ENCODE data around the gene FIZ1.
A peak's percentile ranks its signal among the peaks of the same experiment; 100 is the strongest.

Gene FIZ1, protein sequence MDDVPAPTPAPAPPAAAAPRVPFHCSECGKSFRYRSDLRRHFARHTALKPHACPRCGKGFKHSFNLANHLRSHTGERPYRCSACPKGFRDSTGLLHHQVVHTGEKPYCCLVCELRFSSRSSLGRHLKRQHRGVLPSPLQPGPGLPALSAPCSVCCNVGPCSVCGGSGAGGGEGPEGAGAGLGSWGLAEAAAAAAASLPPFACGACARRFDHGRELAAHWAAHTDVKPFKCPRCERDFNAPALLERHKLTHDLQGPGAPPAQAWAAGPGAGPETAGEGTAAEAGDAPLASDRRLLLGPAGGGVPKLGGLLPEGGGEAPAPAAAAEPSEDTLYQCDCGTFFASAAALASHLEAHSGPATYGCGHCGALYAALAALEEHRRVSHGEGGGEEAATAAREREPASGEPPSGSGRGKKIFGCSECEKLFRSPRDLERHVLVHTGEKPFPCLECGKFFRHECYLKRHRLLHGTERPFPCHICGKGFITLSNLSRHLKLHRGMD

DNA sequence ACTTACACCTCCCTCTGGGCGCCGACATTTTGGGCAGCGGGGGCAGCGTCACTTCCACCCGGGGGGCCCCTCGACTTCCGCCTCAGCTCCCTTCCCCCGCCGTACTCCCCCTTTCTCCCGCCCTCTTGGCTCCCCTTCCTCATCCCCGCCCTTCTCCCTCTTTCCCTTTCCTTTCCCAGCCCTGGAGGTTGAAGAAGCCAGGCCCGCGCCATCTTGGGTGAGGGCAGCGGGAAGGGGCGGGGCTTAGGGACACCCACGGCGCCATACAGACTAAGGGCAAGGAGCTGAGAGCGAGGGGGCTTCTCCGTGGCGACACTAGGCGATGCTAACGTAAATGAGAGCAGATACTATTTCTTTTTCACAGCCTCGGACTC lies at the start of gene FIZ1:
Gene FIZ1, minus strand, starts transcription at position 50 of the 374 bp plus-strand sequence. CDS start 1,652 bp downstream, outside the sequence.
- peak; percentile 99 for DNase-seq

DNA sequence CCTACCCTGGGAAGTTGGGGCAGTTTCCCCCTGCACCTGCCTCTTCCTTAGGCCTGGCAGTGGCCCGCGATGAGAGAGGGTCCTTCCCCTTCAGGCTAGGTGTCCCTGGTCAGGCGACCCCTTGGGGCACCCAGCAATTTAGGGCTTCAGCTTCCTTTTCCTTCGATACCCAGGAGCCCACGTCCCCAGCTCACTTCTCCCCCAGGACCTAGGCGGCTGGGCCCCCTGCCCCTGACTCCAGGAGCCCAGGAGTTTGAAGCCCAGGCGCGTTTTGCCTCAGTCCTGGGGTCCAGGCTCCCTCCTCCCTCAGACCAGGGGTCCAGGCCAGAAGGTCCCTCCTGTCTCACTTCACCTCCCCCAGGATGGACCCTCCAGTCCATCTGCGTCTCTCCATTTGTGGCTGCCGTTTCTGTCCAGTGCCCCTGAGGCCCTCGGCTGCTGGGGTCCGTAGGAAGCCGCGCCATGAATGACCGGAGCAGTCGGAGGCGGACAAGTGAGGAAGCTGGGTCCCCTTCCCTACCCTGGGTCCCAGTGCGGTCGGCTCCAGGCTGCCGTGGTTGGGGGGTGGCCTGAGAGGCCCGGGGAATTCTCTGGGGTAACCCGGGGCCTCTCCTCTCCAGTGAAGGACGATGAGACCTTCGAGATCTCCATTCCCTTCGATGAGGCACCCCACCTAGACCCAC lies 49.4 kb upstream of the FIZ1 start:
- DNase-seq = no peak

DNA sequence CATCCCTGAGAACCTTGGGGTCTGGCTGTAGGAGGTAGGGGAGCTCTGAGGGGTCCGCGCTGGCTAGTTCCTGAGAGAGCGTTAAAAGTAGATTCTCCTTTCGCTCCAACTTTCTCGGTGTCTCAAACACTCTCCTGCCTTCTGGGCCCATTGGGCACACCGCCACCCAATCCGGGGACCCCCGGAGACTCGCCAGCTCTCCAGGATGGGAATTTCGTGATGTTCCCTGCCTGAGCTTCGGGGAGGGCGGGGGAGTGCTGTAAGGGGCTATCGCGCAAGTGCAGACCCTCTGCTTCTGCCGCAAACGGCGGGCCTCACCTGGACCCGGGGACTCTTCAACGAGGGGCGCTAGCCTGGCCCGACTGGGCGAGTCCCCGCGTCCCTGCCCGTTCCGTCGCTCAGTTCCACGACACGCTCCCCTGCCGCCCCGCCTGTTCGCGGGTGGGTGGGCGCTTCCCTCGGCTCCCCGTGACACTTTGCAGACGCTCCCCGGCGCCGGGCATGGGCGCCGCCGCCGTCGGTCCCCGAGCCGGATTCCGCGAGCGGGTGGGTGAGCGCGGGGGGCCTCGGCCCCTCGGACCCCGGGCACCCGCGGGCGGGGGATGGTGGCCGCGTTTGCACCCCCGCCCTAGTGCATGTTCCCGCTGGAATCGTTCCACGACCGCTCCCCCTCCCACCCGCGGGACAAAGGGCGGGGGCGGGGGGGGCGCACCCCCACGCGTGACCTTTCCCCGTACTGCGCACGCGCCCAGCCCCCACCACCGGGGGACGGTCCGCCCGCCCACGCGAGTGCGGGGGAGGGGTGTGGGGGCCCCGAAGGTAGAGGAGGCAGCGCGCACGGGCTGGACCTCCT lies 48.6 kb upstream of the FIZ1 start, which contains the start of gene CCDC106:
Gene CCDC106, plus strand, starts transcription at position 481 of the 853 bp plus-strand sequence. CDS start 835 bp downstream, outside the sequence.
- DNase-seq = peak; percentile 32

DNA sequence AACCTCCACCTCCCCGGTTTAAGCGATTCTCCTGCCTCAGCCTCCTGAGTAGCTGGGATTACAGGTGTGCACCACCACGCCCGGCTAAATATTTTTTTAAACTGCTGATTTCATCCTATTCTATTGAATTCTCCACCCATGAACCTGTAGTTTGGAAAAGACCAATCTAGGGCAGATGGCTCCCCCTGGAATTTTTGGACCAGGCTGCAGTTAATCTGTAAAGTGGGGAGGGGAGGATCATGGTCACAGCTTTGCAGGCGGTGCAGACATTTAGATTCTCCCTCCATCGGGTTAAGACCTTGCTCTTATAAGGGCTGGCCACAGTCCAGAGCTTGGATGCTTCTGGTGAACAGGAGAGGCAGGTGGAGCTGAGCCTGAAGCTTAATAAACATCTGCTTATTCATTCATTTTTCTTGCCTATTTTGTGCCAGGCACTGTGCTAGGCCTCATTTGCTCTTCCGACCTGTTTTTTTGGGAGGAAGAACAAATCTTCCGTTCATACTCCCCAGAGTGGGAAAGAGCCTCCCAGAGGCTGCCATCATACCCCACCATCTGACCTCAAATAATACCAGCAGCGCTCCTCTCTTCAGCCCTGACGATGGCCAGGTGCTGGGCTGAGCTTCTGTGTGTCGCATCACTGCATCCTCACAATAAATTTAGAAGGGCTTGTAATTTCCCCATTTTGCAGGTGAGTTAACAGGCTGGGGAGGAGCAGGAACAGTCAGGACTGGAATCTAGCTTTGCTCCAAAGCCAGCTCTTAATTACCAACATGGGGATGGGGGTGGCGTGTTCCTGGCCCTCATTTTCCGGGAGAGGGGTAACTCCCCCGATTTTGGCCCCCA lies 47.8 kb upstream of the FIZ1 start:
- no peak for DNase-seq

DNA sequence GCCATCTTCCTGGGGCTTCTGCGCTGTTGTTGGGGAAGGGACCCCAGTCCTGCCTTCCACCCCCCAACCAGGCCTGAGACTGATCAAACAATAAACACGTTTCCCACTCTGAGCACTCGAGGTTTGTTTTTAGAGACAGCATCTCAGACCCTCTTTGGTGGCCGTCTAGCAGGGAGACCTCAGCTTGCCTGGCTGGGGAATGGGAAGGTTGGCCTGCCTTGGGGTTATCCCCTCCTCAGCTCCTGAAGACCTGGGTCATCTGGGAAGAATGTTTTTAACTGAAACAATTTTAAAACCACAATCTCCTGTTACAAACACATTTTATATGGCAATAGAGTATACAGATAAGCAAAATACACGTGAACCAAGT lies 46.2 kb upstream of the FIZ1 start:
- DNase-seq = no peak

DNA sequence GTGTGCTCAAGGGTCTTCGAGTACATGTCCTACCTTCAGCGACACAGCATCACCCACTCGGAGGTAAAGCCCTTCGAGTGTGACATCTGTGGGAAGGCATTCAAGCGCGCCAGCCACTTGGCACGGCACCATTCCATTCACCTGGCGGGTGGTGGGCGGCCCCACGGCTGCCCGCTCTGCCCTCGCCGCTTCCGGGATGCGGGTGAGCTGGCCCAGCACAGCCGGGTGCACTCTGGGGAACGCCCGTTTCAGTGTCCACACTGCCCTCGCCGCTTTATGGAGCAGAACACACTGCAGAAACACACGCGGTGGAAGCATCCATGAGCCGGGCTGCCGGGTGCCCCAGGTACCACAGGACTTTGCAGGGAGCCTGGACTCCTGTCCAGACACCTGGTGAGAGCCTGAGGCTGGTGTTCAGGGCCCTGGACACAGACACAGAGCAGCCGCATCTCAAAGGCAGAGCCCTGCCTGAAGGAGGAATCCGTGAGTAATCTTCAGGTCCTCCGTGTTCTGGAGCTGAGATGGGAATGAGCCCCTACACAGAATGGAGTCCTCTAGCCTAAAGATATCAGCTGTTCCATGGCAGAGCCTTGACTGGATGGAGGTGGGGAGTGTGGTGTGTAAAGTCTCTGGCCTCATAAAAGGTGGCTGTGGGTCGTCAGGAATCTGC lies 45.7 kb upstream of the FIZ1 start:
- DNase-seq = no peak

DNA sequence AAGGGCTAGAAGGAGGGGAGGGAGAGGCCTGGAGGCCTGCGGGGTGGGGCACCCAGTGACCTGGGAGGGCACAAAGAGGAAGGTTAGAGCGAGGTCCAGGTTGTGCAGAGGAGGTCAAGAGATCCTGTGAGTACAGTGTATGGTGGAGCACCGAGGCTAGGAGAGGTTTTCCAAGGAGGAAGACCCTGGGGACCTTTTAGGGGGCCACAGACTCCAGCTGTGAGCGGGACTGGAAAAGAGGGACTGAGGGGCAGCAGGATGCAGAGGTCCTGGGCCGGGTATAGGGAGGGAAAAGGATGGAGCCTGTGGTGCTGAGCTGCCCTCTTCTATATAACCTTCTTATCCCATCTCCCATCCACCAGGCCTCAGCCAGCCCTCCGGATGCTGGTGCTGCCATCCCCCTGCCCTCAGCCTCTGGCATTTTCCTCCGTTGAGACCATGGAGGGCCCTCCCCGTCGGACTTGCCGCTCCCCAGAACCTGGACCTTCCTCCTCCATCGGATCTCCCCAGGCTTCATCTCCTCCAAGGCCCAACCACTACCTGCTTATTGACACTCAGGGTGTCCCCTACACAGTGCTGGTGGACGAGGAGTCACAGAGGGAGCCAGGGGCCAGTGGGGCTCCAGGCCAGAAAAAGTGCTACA lies 45.0 kb upstream of the FIZ1 start:
- no peak for DNase-seq

DNA sequence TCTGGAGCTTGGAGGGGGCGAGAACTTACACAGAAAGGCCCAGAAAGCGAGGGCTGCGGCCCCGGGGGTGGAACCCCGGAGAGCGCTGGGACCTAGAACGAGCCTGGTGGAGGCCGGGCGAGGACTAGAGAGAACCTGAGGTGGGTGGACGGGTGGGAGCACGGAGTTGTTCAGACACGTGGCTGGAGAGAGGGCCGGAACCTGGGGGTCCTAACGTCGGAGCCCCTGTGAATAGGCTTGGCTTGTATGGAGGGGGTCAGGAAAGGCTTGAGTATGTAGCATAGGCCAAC lies 44.5 kb upstream of the FIZ1 start:
- no peak for DNase-seq

DNA sequence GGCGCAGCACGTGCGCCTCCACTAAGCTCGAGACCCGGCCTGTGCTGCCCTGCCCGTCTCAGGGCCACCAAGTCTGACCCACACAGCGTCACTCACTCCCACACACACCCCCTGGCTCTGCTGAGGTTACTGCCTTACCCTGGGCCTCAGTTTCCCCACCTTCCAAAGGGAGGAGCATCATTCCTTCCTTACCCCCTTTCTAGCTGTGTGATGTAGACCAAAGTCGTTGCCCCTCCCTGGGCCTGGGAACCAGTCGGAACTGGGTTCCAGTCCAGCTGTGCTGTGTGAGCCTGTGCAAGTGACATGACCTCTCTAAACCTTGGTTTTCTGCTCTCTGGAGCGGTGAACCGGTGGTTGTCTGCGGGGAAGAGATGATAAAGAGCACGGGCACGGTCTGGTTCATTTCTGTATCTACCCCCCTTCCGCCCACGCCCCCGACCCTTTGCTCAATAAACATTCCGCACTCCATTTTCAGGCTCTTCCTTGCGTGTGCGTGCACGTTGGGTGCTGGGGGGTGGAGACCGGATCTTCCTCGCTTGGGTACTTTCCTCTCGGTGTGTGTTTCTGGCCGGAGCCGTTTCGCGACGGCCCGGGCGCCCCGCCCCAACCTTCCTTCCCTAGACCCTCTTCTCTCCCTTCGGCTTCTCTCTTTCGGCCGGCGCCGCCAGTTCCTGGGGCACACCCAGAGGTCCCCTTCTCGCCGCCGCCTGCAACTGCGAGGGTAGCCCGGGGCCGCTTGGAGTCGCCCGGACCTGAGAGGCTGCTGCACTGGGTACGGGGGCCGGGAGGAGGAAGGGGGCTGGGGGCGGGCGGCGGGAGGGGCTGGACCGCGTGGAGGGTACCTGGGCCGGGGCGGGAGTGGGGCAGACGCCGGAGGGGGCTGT lies 43.9 kb upstream of the FIZ1 start, which contains the start of gene ZNF581:
Gene ZNF581, plus strand, starts transcription at position 647 of the 884 bp plus-strand sequence. CDS start 923 bp downstream, outside the sequence.
- DNase-seq = peak; percentile 62

DNA sequence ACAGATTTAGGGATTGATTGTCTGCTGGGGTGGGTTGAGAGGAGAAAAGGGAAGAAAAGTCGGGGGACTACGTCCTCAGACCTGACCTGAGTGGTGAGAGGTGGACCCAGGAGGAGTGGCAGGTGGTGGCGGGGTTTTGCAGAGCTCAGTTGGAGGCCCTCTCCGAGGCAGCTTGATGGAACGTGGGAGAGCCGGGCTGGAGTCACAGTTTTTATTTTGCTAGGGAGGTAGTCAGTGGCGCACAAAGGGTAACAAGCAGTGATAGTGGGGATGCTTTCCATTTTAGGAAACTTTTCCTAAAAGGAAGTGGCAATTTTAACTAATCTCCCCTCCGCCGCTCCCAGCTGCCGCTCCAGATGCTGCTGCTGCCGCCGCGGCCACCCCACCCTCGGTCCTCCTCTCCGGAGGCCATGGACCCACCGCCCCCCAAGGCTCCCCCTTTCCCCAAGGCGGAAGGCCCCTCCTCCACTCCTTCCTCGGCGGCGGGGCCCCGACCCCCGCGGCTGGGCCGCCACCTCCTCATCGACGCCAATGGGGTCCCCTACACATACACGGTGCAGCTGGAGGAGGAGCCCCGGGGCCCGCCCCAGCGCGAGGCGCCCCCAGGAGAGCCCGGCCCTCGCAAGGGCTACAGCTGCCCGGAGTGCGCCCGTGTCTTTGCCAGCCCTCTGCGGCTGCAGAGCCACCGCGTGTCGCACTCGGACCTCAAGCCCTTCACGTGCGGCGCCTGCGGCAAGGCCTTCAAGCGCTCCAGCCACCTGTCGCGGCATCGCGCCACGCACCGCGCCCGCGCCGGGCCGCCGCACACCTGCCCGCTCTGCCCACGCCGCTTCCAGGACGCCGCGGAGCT lies 43.1 kb upstream of the FIZ1 start:
- DNase-seq = no peak

DNA sequence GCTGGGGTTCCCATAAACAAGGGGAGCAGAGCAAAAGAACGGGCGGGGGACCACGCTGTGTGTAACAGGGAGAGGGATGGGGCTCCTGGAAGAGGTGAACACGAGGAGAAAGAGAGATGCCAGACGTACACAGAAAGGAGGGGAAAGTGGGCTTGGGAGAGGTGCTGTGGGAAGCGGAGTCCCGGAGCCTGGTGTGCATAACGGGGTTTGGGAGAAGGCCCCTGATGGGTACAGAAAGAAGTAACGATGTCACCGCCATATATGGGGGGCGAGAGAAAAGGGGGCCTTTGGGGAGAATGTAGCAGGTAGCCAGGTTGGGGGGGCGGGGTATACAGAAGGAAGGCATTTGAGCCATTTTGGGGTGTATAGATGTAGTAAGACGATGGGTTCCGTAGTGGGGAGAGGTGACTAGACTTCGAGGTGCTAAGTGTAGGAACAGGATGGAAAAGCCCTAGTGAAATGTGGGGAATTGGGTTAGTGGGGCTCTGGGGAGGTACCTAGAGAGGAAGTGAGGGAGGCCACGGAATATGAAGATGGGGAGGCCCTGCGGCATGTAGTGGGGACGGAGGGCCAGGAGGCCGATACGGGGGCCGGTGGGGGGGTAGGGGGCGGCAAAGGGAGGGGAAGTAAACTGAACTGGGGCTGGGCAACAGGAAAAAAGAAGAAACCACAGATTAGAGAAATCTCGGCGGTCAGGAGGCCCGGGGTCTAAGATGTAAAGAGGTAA lies 42.3 kb upstream of the FIZ1 start:
- DNase-seq = no peak

DNA sequence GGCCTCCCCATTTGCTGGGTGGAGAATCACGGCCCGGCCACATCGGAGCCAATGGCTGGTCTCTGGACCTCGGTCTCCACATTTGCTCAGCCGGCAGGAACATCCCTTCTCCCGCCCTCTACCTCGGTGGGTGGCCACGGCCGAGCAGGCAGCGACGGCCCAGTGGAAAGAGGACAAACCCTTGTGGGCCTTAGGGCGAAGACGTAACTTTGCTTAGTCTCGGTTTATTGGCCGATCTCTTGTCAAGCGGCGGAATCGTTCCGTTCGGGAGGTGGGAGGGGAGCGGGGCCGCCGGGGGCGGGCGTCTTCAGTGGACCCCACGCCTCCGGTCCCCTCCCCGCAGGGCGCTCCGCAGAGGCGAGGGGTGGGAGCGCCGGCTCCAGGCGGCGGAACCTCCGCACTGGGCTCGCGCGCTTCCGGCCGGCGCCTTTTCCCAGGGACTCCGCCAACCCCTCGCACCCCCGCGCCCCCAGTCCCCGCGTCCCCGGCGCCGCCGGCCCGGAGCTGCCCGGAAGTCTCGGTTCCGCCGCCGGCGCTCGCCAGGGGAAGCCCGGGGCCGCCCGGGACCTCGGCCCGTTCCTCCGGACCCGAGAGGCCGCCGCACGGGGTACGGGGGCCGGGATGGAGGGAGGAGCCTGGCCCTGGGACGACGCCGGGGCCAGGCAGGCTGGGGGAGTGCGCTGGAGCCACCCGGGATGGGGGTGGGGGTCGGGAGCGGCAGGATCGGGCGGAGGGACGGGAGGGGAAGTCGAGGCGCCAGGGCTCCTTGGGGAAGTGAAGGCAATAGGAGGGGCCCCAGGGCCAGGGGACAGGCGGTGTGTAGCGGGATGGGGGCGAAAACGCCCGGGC lies 41.5 kb upstream of the FIZ1 start, which contains the start of gene ZNF580:
Gene ZNF580, plus strand, starts transcription at position 426 of the 849 bp plus-strand sequence. CDS start 1,507 bp downstream, outside the sequence.
- peak; percentile 38 for DNase-seq

DNA sequence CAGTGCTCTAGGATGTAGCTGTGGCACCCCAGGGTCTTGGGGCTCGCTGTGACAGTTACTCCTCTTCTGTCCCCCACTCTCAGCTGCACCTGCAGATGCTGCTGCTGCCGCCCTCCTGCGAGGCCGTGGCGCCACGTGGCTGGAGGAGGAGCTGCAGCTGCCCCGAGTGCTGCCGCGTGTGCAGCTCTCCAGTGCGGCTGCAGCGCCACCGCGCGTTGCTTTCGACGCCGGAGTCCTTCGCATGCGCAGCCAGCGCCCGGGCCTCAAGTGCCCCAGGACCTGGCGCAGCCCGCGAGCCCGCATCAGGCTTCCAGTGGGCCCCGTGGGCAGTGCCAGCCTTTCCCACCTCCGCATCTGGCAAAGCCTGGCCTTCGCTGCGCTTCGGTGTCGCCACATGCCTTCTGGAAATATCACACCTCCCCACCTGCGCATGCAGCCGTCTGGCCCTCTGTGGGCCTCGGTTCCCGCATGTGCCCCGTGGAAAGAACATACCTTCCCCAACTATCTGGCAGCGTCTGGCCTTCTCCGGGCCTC lies 40.8 kb upstream of the FIZ1 start:
- DNase-seq = peak; percentile 62

DNA sequence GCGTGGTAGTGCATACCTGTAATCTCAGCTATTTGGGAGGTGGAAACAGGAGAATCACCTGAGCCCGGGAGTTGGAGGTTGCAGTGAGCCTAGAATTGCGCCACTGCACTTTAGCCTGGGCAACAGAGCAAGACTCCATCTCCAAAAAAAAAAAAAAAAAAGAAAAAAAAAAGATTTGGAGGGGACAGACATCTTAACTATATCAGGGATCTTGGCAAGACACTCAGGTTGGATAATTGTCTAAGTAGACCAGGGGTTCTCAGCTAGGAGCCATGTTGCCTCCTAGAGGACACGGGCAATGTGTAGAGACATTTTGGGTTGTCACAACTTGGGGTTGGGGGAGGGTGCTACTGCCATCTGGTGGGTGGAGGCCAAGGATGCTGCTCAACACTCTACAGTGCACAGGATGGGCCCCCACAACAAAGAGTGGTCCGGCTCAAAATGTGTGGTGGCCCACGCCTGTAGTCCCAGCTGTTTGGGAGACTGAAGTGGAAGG lies 39.6 kb upstream of the FIZ1 start:
- peak; percentile 67 for DNase-seq

DNA sequence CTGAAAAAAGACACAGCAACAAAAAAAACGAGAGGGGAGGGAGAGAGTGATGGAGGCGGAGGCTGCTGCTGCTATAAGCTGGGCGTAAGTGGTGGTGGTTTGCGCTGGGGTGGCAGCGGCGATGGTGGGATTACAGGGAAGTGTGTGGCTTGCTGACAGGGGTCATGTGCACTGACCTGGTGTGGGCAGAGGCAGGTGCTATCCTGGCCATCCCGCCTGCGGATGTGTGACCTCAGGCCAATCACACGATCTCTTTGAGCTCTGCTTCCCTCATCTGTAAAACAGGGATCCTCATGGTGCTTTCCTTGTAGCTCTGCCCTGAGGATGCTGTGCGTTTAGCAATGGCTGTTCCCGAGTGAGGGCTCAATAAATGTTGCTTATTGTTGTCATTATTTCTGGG lies 38.2 kb upstream of the FIZ1 start:
- DNase-seq = no peak

DNA sequence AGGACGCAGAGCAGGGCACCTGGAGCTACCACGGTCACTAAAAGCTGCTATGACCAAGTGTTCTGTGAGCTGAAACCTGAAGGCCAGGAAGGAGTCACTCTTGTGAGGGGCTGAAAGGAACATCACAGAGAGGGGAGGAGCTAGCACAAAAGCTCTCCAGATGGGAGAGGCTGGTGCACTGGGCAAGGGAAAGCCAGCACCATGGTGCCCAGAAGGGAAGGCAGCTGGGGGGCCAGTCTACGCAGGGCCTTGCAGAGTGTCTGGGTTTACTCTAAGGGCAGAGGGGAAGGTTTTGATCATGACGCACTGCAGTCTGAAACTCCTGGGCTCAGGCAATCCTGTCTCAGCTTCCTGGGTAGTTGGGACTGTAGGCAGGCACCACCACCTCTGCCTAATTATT lies 37.4 kb upstream of the FIZ1 start:
- DNase-seq = no peak
